CD8-positive, alpha-beta memory T cell (primary cell): ENCODE measurements around the gene TP53BP1. TPM values are rescaled to one million over a fixed set of nuclear protein-coding genes. Genes with fewer than 3 reads are reported as not detected.

Experiments used
- CTCF ChIA-PET: fragments of 350-600 bp; sonication (Branson Sonifier 250); formaldehyde crosslinking; loops from one replicate; lab custom pipeline; 2021; ENCODE audit warnings: antibody characterized with exemption; lab: Charles Lee
- POLR2A ChIA-PET: fragments of 350-600 bp; sonication (Branson Sonifier 250); formaldehyde crosslinking; loops from one replicate; lab custom pipeline; 2021; ENCODE audit warnings: antibody characterized with exemption; lab: Charles Lee
- DNase-seq, 5 donors: peaks; one replicate each; pipeline versions ENCODE4 v3.0.0 to v3.0.0-alpha.2; 2020 to 2022; ENCODE audit warnings: mixed read lengths in 1 of 5
- H3K27ac ChIP-seq: one replicate; pipeline ENCODE4 v1.7.0; 2013; ENCODE audit warnings: low read depth, mild to moderate bottlenecking, low read length, moderate library complexity
- H3K27me3 ChIP-seq: 2 replicates; pipeline ENCODE4 v1.7.0; 2013; ENCODE audit warnings: low read length, mild to moderate bottlenecking; ENCODE audit not compliant: insufficient read depth, poor library complexity, severe bottlenecking
- H3K36me3 ChIP-seq: 2 replicates; pipeline ENCODE4 v1.7.0; 2013; ENCODE audit warnings: mild to moderate bottlenecking, low read length, moderate library complexity; ENCODE audit not compliant: insufficient read depth
- H3K4me1 ChIP-seq: 2 replicates; pipeline ENCODE4 v1.7.0; 2013; ENCODE audit warnings: mild to moderate bottlenecking, low read length, moderate library complexity; ENCODE audit not compliant: insufficient read depth
- H3K4me3 ChIP-seq: 2 replicates; pipeline ENCODE4 v1.7.0; 2013; ENCODE audit warnings: mild to moderate bottlenecking, low read length
- H3K9me3 ChIP-seq: 2 replicates; pipeline ENCODE4 v1.7.0; 2013; ENCODE audit warnings: mild to moderate bottlenecking, low read length
- H3K27ac Mint-ChIP-seq, 8 donors: one replicate each; pipeline ENCODE4 v1.8.0; 2020 to 2021; ENCODE audit warnings: mixed read lengths in 8 of 8, mild to moderate bottlenecking in 6 of 8, inconsistent platforms in 3 of 8, moderate library complexity in 3 of 8
- H3K27me3 Mint-ChIP-seq, 2 donors: one replicate each; pipeline ENCODE4 v1.8.0; 2020 to 2021; ENCODE audit warnings: mixed read lengths in 2 of 2, mild to moderate bottlenecking in 1 of 2, moderate library complexity in 1 of 2
- H3K36me3 Mint-ChIP-seq, 3 donors: one replicate each; pipeline ENCODE4 v1.8.0; 2020 to 2021; ENCODE audit warnings: mixed read lengths in 3 of 3, inconsistent platforms in 1 of 3, mild to moderate bottlenecking in 1 of 3
- H3K4me1 Mint-ChIP-seq, 3 donors: one replicate each; pipeline ENCODE4 v1.8.0; 2020 to 2021; ENCODE audit warnings: mixed read lengths in 3 of 3, inconsistent platforms in 1 of 3, mild to moderate bottlenecking in 1 of 3
- H3K4me3 Mint-ChIP-seq, 7 donors: one replicate each; pipeline ENCODE4 v1.8.0; 2020 to 2021; ENCODE audit warnings: mixed read lengths in 7 of 7, mild to moderate bottlenecking in 6 of 7, moderate library complexity in 4 of 7, inconsistent platforms in 2 of 7
- H3K9me3 Mint-ChIP-seq, 5 donors: one replicate each; pipeline ENCODE4 v1.8.0; 2020 to 2022; ENCODE audit warnings: mixed read lengths in 5 of 5, mild to moderate bottlenecking in 3 of 5, moderate library complexity in 2 of 5, inconsistent platforms in 1 of 5
- polyA plus RNA-seq: library from polyadenylated mRNA; unstranded; fragments of 300-500 nt; fragmentation: Illumina TruSeq; gene quantifications from one replicate; pipeline ENCODE4 v1.2.3, GENCODE V29; 2021
- total RNA-seq, 2 experiments: library from RNA; stranded (reverse); gene quantifications; one replicate each; pipeline ENCODE4 v1.2.3, GENCODE V29; 2021

TP53BP1 gene
- total and polyA plus RNA-seq, 3 experiments from 2014 or later: 8.2 to 29.1 (median 28.7) TPM

DNA sequence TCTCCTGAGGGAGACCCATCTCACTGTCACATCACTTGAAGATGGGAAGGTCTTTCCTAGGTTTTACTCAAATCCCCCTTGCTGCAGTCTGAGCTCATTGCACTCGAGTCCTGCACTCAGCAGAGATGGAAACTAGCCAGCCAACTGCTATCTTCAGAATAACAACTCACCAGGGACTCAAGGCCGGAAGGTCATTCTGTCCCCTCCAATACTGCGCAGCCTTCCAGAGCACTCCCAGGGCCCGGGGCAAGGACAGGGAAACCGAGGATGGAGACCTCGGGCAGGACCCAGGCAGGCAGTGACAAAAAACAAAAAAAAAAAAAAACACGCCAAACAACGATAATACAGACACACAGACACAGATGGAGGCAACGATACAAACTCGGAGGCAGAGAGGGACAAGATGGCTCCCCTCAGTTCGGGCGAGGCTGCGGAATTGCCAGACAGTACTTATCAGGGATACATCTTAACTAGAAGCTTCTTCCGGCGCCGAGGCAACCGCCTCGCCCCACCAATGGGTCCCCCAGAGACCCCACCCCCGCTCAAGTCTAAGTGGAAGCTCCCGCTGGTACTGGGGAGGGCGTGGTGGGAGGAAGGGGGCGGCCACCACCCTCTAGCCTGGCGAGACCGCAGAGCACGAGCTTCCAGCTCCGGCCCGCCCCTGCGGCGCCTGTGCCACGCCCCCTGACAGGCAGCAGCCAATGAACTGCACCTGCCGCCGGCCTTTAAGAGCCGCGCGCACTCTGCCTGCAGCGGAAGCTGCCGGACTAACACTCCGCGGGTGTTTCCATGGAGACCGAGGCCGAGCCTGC, 17.4 kb upstream of the TP53BP1 start:
- no peaks in the 10 kb centered on the region for H3K27me3 ChIP-seq
- H3K4me3 ChIP-seq: peak overlapping the region; percentile 89
- peaks cover 0 to 5% (median 0%) of the 10 kb centered on the region in 3 donors for H3K36me3 Mint-ChIP-seq
- peaks cover 21% of the 10 kb centered on the region for H3K4me1 ChIP-seq
- peaks cover 22 to 43% (median 41%) of the 10 kb centered on the region in 3 donors for H3K4me1 Mint-ChIP-seq
- peaks cover 0 to 2% of the 10 kb centered on the region in 2 donors for H3K27me3 Mint-ChIP-seq
- no peaks in the 10 kb centered on the region for H3K9me3 Mint-ChIP-seq
- peak overlapping the region; percentile 82 to 100 (median 98) for H3K27ac Mint-ChIP-seq
- peak overlapping the region; percentile 91 to 98 (median 94) for H3K4me3 Mint-ChIP-seq
- ChIA-PET CTCF (interaction anchor here (0.9 to 2.9 kb wide), 10 partner anchors 14 to 266 kb away, joined by 3 to 20 read pairs (median 4); partner anchors contain the start of genes ELL3, TP53BP1, TUBGCP4 and ZSCAN29), POLR2A (interaction anchor here (1.2 to 2.5 kb wide), 3 partner anchors 17 to 778 kb away, joined by 5 to 27 read pairs (median 6); partner anchors contain the start of genes GOLM2, PDIA3 and TP53BP1)
- no peaks in the 10 kb centered on the region for H3K9me3 ChIP-seq
- peak; percentile 95 to 99 (median 97) for DNase-seq
- no peaks in the 10 kb centered on the region for H3K36me3 ChIP-seq
- H3K27ac ChIP-seq: peak overlapping the region; percentile 80

DNA sequence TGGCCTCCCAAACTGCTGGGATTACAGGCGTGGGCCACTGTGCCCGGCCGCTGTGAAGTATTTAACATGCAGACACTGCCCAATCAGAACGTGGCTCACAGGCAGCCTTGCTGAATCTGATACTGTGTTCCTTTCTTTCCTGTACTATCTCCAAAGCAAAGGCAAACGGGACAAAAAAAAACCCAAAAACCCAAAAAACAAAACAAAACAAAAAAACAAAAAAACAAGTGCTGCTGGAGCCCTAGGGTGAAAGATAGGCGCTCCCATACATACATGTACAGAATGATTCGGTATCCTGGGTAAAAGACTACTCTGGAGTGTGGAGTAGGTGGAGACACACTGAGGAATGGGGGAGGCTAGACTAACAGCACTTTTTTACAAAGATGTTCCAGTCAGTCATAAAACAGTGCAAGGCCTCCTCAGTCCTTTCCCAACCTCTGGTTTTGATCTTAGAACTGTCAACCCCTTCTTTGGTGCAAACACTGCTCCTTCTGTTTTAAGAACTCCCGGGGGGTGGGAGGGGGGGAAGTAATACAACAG, 16.8 kb upstream of the TP53BP1 start:
- POLR2A ChIA-PET: interaction anchor here (1.2 to 2.5 kb wide), 2 partner anchors 16 to 779 kb away, joined by 5 to 27 read pairs; partner anchors contain the start of genes GOLM2 and TP53BP1
- DNase-seq: no peak
- peaks cover 22 to 43% (median 41%) of the 10 kb centered on the region in 3 donors for H3K4me1 Mint-ChIP-seq

DNA sequence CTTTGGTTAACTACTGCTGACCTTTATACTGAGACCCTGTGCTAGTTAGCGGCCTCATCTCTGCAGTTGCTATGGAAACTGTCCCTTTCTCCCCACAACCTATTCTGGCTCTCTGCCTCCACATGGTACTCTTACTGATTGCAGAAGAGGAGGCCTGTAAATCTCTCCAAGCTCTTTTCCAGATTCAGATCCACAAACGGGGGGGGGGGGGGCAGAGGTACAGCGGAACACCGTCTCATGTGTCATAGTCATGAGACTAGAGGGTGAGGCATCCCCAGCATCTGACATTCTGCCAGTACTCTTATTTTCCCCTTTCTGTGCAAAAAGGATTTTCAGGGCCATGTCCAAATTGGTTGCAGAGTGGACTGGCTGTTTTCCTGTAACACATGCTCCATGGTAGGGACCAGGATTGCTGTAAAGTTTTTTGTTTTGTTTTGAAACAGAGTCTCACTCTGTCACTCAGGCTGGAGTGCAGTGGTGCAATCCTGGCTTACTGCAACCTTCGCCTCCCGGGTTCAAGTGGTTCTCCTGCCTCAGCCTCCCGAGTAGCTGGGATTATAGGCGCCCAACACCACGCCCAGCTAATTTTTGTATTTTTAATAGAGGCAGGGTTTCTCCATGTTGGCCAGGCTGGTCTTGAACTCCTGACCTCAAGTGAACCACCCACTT, 16.2 kb upstream of the TP53BP1 start:
- peak overlapping the region; percentile 82 to 98 (median 94) for H3K4me3 Mint-ChIP-seq
- ChIA-PET POLR2A (no interaction called here), CTCF (no interaction called here)
- peaks cover 0 to 5% (median 0%) of the 10 kb centered on the region in 3 donors for H3K36me3 Mint-ChIP-seq
- H3K4me1 ChIP-seq: peaks cover 18% of the 10 kb centered on the region
- no peaks in the 10 kb centered on the region for H3K27me3 ChIP-seq
- H3K27ac Mint-ChIP-seq: peak overlapping the region in 5 of 8 donors; percentile 47 to 99 (median 98)
- no peak for DNase-seq
- H3K4me3 ChIP-seq: no peak overlapping the region
- H3K9me3 ChIP-seq: no peaks in the 10 kb centered on the region
- H3K27ac ChIP-seq: peak overlapping the region; percentile 80
- H3K36me3 ChIP-seq: no peaks in the 10 kb centered on the region
- H3K27me3 Mint-ChIP-seq: peaks cover 0 to 2% of the 10 kb centered on the region in 2 donors
- H3K9me3 Mint-ChIP-seq: no peaks in the 10 kb centered on the region
- peaks cover 21 to 37% (median 36%) of the 10 kb centered on the region in 3 donors for H3K4me1 Mint-ChIP-seq

More for the DNA sequence above, 16.8 kb upstream of the TP53BP1 start:
- Histone ChIP-seq H3K9me3 (no peaks in the 10 kb centered on the region), H3K27me3 (no peaks in the 10 kb centered on the region), H3K4me3 (peak overlapping the region; percentile 89), H3K4me1 (peaks cover 21% of the 10 kb centered on the region), H3K27ac (peak overlapping the region; percentile 80), H3K36me3 (no peaks in the 10 kb centered on the region)
- H3K27ac Mint-ChIP-seq: peak overlapping the region in 7 of 8 donors; percentile 93 to 100 (median 98)
- no peaks in the 10 kb centered on the region for H3K9me3 Mint-ChIP-seq
- CTCF ChIA-PET: interaction anchor here (1.0 to 2.9 kb wide), 4 partner anchors 16 to 267 kb away, joined by 3 to 20 read pairs (median 6); partner anchors contain the start of genes ELL3 and TP53BP1
- H3K4me3 Mint-ChIP-seq: peak overlapping the region; percentile 91 to 98 (median 94)
- H3K36me3 Mint-ChIP-seq: peaks cover 0 to 5% (median 0%) of the 10 kb centered on the region in 3 donors
- peaks cover 0 to 2% of the 10 kb centered on the region in 2 donors for H3K27me3 Mint-ChIP-seq

- Mint-ChIP-seq H3K27me3 (peaks cover 0 to 2% of the 10 kb centered on the region in 2 donors), H3K36me3 (peaks cover 0 to 5% (median 0%) of the 10 kb centered on the region in 3 donors), H3K9me3 (no peaks in the 10 kb centered on the region), H3K27ac (peak overlapping the region in 3 of 8 donors; percentile 23 to 81 (median 47)), H3K4me3 (peak overlapping the region in 3 of 7 donors; percentile 12 to 38 (median 31)), H3K4me1 (peaks cover 18 to 30% (median 30%) of the 10 kb centered on the region in 3 donors)
- Histone ChIP-seq H3K27ac (no peak overlapping the region), H3K9me3 (no peaks in the 10 kb centered on the region), H3K4me1 (peaks cover 16% of the 10 kb centered on the region), H3K36me3 (no peaks in the 10 kb centered on the region), H3K4me3 (no peak overlapping the region), H3K27me3 (no peaks in the 10 kb centered on the region)
- ChIA-PET POLR2A (no interaction called here), CTCF (no interaction called here)
- DNase-seq: no peak
These were observed 15.5 kb upstream of the TP53BP1 start for GRCh38 chr15:43508421-43508820.

- Histone ChIP-seq H3K9me3 (no peaks in the 10 kb centered on the region), H3K27me3 (no peaks in the 10 kb centered on the region), H3K4me3 (no peak overlapping the region), H3K4me1 (peaks cover 10% of the 10 kb centered on the region), H3K36me3 (no peaks in the 10 kb centered on the region), H3K27ac (no peak overlapping the region)
- Mint-ChIP-seq H3K4me3 (no peak overlapping the region), H3K27me3 (no peaks in the 10 kb centered on the region), H3K27ac (peak overlapping the region in 2 of 8 donors; percentile 7 to 38), H3K36me3 (peaks cover 0 to 5% (median 3%) of the 10 kb centered on the region in 3 donors), H3K9me3 (no peaks in the 10 kb centered on the region), H3K4me1 (peaks cover 9 to 17% (median 16%) of the 10 kb centered on the region in 3 donors)
- no peak for DNase-seq
- POLR2A ChIA-PET: no interaction called here
- CTCF ChIA-PET: interaction anchor here (0.7 to 1.2 kb wide), 2 partner anchors 10 to 22 kb away, joined by 3 to 4 read pairs; no protein-coding TSS in a partner anchor
These were observed 12.8 kb upstream of the TP53BP1 start for GRCh38 chr15:43505738-43506137.

- Mint-ChIP-seq H3K4me1 (no peaks in the 10 kb centered on the region), H3K36me3 (peaks cover 0 to 3% (median 1%) of the 10 kb centered on the region in 3 donors), H3K9me3 (no peaks in the 10 kb centered on the region), H3K27ac (no peak overlapping the region), H3K4me3 (no peak overlapping the region), H3K27me3 (no peaks in the 10 kb centered on the region)
- POLR2A ChIA-PET: no interaction called here
- Histone ChIP-seq H3K27ac (no peak overlapping the region), H3K9me3 (no peaks in the 10 kb centered on the region), H3K27me3 (no peaks in the 10 kb centered on the region), H3K36me3 (no peaks in the 10 kb centered on the region), H3K4me3 (no peak overlapping the region), H3K4me1 (no peaks in the 10 kb centered on the region)
- no peak for DNase-seq
- CTCF ChIA-PET: interaction anchor here (1.2 kb wide), 1 partner anchor 15 kb away, joined by 3 read pairs; no protein-coding TSS in a partner anchor
These were observed 6.7 kb upstream of the TP53BP1 start for GRCh38 chr15:43499635-43500034.

GRCh38 chr15:43498990-43499389, 6.0 kb upstream of the TP53BP1 start:
- no peaks in the 10 kb centered on the region for H3K36me3 ChIP-seq
- Mint-ChIP-seq H3K9me3 (no peaks in the 10 kb centered on the region), H3K36me3 (peaks cover 0 to 3% (median 1%) of the 10 kb centered on the region in 3 donors), H3K4me1 (peaks cover 0 to under 1% (median under 1%) of the 10 kb centered on the region in 3 donors), H3K4me3 (no peak overlapping the region), H3K27me3 (no peaks in the 10 kb centered on the region), H3K27ac (peak overlapping the region in 1 of 8 donors; percentile 47)
- no peak overlapping the region for H3K4me3 ChIP-seq
- ChIA-PET POLR2A (no interaction called here), CTCF (no interaction called here)
- no peaks in the 10 kb centered on the region for H3K9me3 ChIP-seq
- DNase-seq: no peak
- no peaks in the 10 kb centered on the region for H3K4me1 ChIP-seq
- no peaks in the 10 kb centered on the region for H3K27me3 ChIP-seq
- no peak overlapping the region for H3K27ac ChIP-seq
